ENCODE results near the gene BOC.

The BOC gene

GRCh38 chr3:113312416-113312815, 101.1 kb downstream of the BOC start:
- POLR2A ChIA-PET = no interaction called here
- DNase-seq (ENCODE audit: extremely low spot score) = no peak
- CTCF ChIA-PET = no interaction called here
- no peak for TF ChIP-seq CTCF (IDR thresholded peaks at IDR 0.05; ENCODE audit: control extremely low read depth, extremely low read depth, low read depth, missing control alignments)

- ChIA-PET CTCF (interaction anchor here (1.4 to 2.3 kb wide), 2 partner anchors 27 to 79 kb away, joined by 3 to 10 read pairs; no protein-coding TSS in a partner anchor), POLR2A (no interaction called here)
- no peak for TF ChIP-seq CTCF (IDR thresholded peaks at IDR 0.05; ENCODE audit: control extremely low read depth, extremely low read depth, low read depth, missing control alignments)
- no peak for DNase-seq (ENCODE audit: extremely low spot score)
Observed at GRCh38 chr3:113314923-113315322, 103.6 kb downstream of the BOC start.

GRCh38 chr3:113329757-113330156, 118.4 kb downstream of the BOC start:
- TF ChIP-seq CTCF (IDR thresholded peaks at IDR 0.05; ENCODE audit: control extremely low read depth, extremely low read depth, low read depth, missing control alignments) = no peak
- no peak for DNase-seq (ENCODE audit: extremely low spot score)
- ChIA-PET POLR2A (no interaction called here), CTCF (interaction anchor here (0.8 to 2.6 kb wide), 6 partner anchors 10 to 248 kb away, joined by 3 to 7 read pairs (median 3); no protein-coding TSS in a partner anchor)

- CTCF ChIA-PET = interaction anchor here (2.3 to 2.6 kb wide), 2 partner anchors 13 to 15 kb away, joined by 5 to 7 read pairs; no protein-coding TSS in a partner anchor
- POLR2A ChIA-PET = no interaction called here
- DNase-seq (ENCODE audit: extremely low spot score) = no peak
- no peak for TF ChIP-seq CTCF (IDR thresholded peaks at IDR 0.05; ENCODE audit: control extremely low read depth, extremely low read depth, low read depth, missing control alignments)
Observed at GRCh38 chr3:113330742-113331141, 119.4 kb downstream of the BOC start.

GRCh38 chr3:113331187-113331586, 119.8 kb downstream of the BOC start:
- CTCF ChIA-PET = interaction anchor here (2.3 to 2.6 kb wide), 2 partner anchors 14 to 15 kb away, joined by 5 to 7 read pairs; no protein-coding TSS in a partner anchor
- no peak for TF ChIP-seq CTCF (IDR thresholded peaks at IDR 0.05; ENCODE audit: control extremely low read depth, extremely low read depth, low read depth, missing control alignments)
- DNase-seq (ENCODE audit: extremely low spot score) = no peak
- POLR2A ChIA-PET = no interaction called here

All from GM10248 (cell line).